ENCODE data around the gene C11orf42.

C11orf42 gene

DNA sequence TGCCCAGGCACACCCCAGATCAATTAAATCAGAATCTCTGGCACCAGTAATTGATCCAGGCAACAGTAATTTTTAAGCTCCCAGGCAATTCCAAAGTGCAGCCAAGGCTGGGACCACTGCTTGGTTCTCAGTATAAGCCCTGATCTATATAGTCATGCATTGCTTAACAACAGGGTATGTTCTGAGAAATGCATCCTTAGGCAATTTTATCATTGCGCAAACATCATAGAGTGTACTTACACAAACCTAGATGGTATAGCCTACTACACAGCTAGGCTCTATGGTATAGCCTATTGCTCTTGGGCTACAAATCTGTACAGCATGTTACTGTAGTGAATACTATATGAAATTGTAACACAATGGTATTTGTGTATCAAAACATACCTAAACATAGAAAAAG is 651 bp upstream of the C11orf42 start:
- TF ChIP-seq CTCF (IDR thresholded peaks at IDR 0.05), result no peak

DNA sequence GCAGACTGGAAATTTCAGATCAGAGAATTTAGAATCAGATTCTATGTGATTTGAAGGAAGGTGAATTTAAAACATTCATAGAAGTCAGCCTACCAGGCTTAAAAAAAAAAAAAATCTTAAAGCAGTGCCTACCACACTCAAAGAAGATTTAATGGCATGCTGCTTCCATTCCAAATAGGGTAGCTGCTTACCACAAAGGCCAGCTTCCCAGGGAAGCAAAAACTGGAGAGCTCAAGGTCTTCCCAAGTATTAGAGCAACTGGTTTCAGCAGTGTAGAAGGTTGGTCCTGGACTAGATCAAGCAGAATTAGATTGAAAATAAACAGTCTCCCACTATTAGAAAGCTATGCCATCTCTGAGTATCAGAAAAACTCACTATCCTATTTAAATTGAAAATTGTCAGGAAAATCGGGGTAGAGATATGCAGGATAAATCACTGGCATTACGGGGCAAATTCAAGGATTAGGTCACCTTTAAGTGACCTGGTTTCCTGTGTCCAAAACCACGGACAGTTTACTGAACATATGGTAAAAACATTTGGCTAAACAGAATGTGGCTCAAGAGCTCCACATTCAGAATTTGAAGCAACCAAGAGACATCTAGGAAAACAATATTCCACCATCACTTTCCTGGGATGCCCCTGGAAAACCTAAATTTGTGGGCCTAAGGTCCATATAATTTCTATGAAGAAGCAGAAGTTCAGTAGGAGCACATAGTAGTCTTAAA is 1.3 kb downstream of the C11orf42 start:
- H3K4me3 ChIP-seq, result no peak overlapping the region
- no peak for DNase-seq (ENCODE audit: low spot score)
- no peak overlapping the region for H3K27ac ChIP-seq
- no peak for TF ChIP-seq CTCF (IDR thresholded peaks at IDR 0.05)

More for the DNA sequence above, 651 bp upstream of the C11orf42 start:
- no peak for DNase-seq (ENCODE audit: low spot score)
- no peak overlapping the region for H3K27ac ChIP-seq
- H3K4me3 ChIP-seq, result no peak overlapping the region

DNA sequence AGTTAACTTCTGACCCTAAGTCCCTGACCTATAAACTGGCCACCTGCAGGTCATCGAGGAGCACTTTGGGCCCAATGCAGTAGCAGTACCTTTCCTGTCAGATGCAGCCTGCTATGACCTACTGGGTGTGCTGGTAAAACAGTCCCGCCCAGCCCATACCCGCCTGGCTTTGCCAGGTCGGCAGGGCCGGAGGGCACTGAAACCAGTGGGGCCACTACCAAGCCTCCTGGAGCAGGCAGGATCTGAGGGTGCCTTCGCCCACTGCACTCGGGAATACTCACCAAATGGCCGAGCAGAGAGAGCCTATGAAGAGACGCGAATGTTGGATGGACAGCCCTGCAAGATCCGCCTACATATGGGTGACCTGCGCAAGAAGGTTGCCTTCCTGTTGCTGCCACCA is 4.4 kb downstream of the C11orf42 start:
- DNase-seq (ENCODE audit: low spot score), result no peak
- no peak overlapping the region for H3K27ac ChIP-seq
- no peak overlapping the region for H3K4me3 ChIP-seq
- TF ChIP-seq CTCF (IDR thresholded peaks at IDR 0.05), result no peak

GRCh38 chr11:6210274-6210955 is 5.1 kb downstream of the C11orf42 start:
- Histone ChIP-seq H3K27ac (no peak overlapping the region), H3K4me3 (no peak overlapping the region)
- no peak for TF ChIP-seq CTCF (IDR thresholded peaks at IDR 0.05)
- no peak for DNase-seq (ENCODE audit: low spot score)

DNA sequence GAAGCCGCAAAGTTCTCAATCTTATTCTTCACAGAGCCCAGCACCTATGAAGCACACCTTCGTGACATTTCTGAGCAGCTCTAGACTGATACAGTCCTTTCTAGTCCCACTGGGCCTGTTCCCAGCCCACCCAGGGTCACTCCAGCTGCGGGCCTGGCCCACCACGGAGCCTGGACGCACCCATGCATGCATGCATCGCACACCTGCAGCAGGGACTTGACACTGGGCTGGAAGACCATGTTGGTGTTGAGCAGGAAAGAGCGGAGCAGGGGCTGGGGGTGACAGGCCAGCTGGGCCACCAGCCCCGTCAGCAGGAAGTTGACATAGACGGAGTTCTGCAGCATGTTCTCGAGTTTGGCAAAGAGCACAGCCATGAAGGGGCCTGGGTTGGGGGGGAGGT is 9.2 kb downstream of the C11orf42 start:
- TF ChIP-seq CTCF (IDR thresholded peaks at IDR 0.05), result no peak
- Histone ChIP-seq H3K4me3 (no peak overlapping the region), H3K27ac (no peak overlapping the region)
- DNase-seq (ENCODE audit: low spot score), result no peak

- no peak for TF ChIP-seq CTCF (IDR thresholded peaks at IDR 0.05)
Observed at GRCh38 chr11:6216501-6216900, 11.1 kb downstream of the C11orf42 start.

GRCh38 chr11:6217722-6218121 is 12.4 kb downstream of the C11orf42 start:
- no peak for DNase-seq (ENCODE audit: low spot score)
- Histone ChIP-seq H3K4me3 (no peak overlapping the region), H3K27ac (no peak overlapping the region)
- TF ChIP-seq CTCF (IDR thresholded peaks at IDR 0.05), result no peak

More at GRCh38 chr11:6216501-6216900, 11.1 kb downstream of the C11orf42 start:
- DNase-seq (ENCODE audit: low spot score), result no peak
- Histone ChIP-seq H3K27ac (no peak overlapping the region), H3K4me3 (no peak overlapping the region)
